ENCODE measurements around the gene SSC5D. TPM values are rescaled to one million over a fixed set of nuclear protein-coding genes. Genes with fewer than 3 reads are reported as not detected.

SSC5D gene
- 12.6 and 14.4 TPM in 2 replicates for total RNA-seq (2014; rRNA removed; shearing (Covaris generic))
- polyA plus RNA-seq (2016; fragmentation: Nextera tagmentation; extraction: Ambion mirVana), result 9.8 and 10.0 TPM in 2 replicates

- 3% methylated on average over 9 to 21 of the region's 21 CpGs for WGBS, 2 experiments (ENCODE audit: low coverage in 1 of 2, low lambda C conversion rate in 2 of 2, missing lambda C conversion rate in 2 of 2)
- peak within 1 kb of the TSS; percentile 53 for H2AFZ ChIP-seq
- peaks cover 28% of the 10 kb centered on the region for H3K4me1 ChIP-seq (ENCODE audit: insufficient read depth)
- H3K9me2 ChIP-seq (ENCODE audit: insufficient read depth), result no peaks in the 10 kb centered on the region
- no peaks in the 10 kb centered on the region for H3K36me3 ChIP-seq (ENCODE audit: low read depth)
- H3F3A ChIP-seq (ENCODE audit: insufficient read depth), result peaks cover 12% of the 10 kb centered on the region
- peak within 1 kb of the TSS; percentile 86 for H3K9ac ChIP-seq
- in situ Hi-C loops (cut with MboI), result no loop called here
- H3K4me3 ChIP-seq, result peak within 1 kb of the TSS; percentile 80
- peak within 1 kb of the TSS; percentile 97 for H3K27ac ChIP-seq
- TF ChIP-seq EZH2phosphoT487 (IDR thresholded peaks at IDR 0.05; ENCODE audit: insufficient read depth, low read depth), result no peak
- peak; percentile 70 for DNase-seq
- no peaks in the 10 kb centered on the region for H4K20me1 ChIP-seq (ENCODE audit: insufficient read depth)
- peak within 1 kb of the TSS; percentile 93 for H3K4me2 ChIP-seq (ENCODE audit: unreplicated experiment)
- no peaks in the 10 kb centered on the region for H3K9me3 ChIP-seq (ENCODE audit: low read depth)
- H3K79me2 ChIP-seq (ENCODE audit: insufficient read depth), result peaks cover 9% of the 10 kb centered on the region; the same call in 1 of the 2 replicates
- H3K27me3 ChIP-seq (replicated peaks; ENCODE audit: insufficient read depth), result no peaks in the 10 kb centered on the region
These were observed at the start of gene SSC5D for GRCh38 chr19:55487924-55488687. Gene SSC5D (plus strand): TSS chr19:55488436. CDS start chr19:55488590, 154 bp downstream.

- Histone ChIP-seq H3K4me1 (ENCODE audit: insufficient read depth) (no peaks in the 10 kb centered on the region), H3K4me2 (ENCODE audit: unreplicated experiment) (no peak overlapping the region), H3K79me2 (ENCODE audit: insufficient read depth) (no peaks in the 10 kb centered on the region), H3K27ac (no peak overlapping the region), H4K20me1 (ENCODE audit: insufficient read depth) (no peaks in the 10 kb centered on the region), H3K9me2 (ENCODE audit: insufficient read depth) (no peaks in the 10 kb centered on the region), H2AFZ (no peak overlapping the region), H3K9me3 (ENCODE audit: low read depth) (no peaks in the 10 kb centered on the region), H3K36me3 (ENCODE audit: low read depth) (no peaks in the 10 kb centered on the region), H3K9ac (no peak overlapping the region), H3K27me3 (replicated peaks; ENCODE audit: insufficient read depth) (peaks cover 24% of the 10 kb centered on the region), H3K4me3 (no peak overlapping the region), H3F3A (ENCODE audit: insufficient read depth) (no peaks in the 10 kb centered on the region)
- 58 to 63% methylated on average over 5 of the region's 5 CpGs for WGBS, 2 experiments (ENCODE audit: low coverage in 1 of 2, low lambda C conversion rate in 2 of 2, missing lambda C conversion rate in 2 of 2)
- DNase-seq, result no peak
- TF ChIP-seq EZH2 (IDR thresholded peaks at IDR 0.05; ENCODE audit: insufficient read depth, poor library complexity, severe bottlenecking), result no peak
- no peak for TF ChIP-seq EZH2phosphoT487 (IDR thresholded peaks at IDR 0.05; ENCODE audit: insufficient read depth, low read depth)
- in situ Hi-C loops (cut with MboI), result no loop called here
These were observed 49.2 kb upstream of the SSC5D start for GRCh38 chr19:55439052-55439451.

- peak; percentile 17 for DNase-seq
- no peak overlapping the region for H3K27ac ChIP-seq
- no peaks in the 10 kb centered on the region for H3F3A ChIP-seq (ENCODE audit: insufficient read depth)
- no peak overlapping the region for H2AFZ ChIP-seq
- H3K36me3 ChIP-seq (ENCODE audit: low read depth), result no peaks in the 10 kb centered on the region
- TF ChIP-seq EZH2 (IDR thresholded peaks at IDR 0.05; ENCODE audit: insufficient read depth, poor library complexity, severe bottlenecking) (no peak), EZH2phosphoT487 (IDR thresholded peaks at IDR 0.05; ENCODE audit: insufficient read depth, low read depth) (no peak)
- H3K4me3 ChIP-seq, result no peak overlapping the region
- in situ Hi-C loops (cut with MboI), result no loop called here
- H3K4me2 ChIP-seq (ENCODE audit: unreplicated experiment), result no peak overlapping the region
- H3K27me3 ChIP-seq (replicated peaks; ENCODE audit: insufficient read depth), result peaks cover 32% of the 10 kb centered on the region
- H4K20me1 ChIP-seq (ENCODE audit: insufficient read depth), result no peaks in the 10 kb centered on the region
- no peaks in the 10 kb centered on the region for H3K79me2 ChIP-seq (ENCODE audit: insufficient read depth)
- no peaks in the 10 kb centered on the region for H3K4me1 ChIP-seq (ENCODE audit: insufficient read depth)
- no peaks in the 10 kb centered on the region for H3K9me3 ChIP-seq (ENCODE audit: low read depth)
- 11 to 18% methylated on average over 31 to 36 of the region's 39 CpGs for WGBS, 2 experiments (ENCODE audit: low coverage in 1 of 2, low lambda C conversion rate in 2 of 2, missing lambda C conversion rate in 2 of 2)
- H3K9ac ChIP-seq, result no peak overlapping the region
- no peaks in the 10 kb centered on the region for H3K9me2 ChIP-seq (ENCODE audit: insufficient read depth)
These were observed 47.7 kb upstream of the SSC5D start for GRCh38 chr19:55440411-55441105.

GRCh38 chr19:55441319-55441691, 46.9 kb upstream of the SSC5D start:
- TF ChIP-seq EZH2phosphoT487 (IDR thresholded peaks at IDR 0.05; ENCODE audit: insufficient read depth, low read depth) (no peak; the same call in 1 of the 2 replicates), EZH2 (IDR thresholded peaks at IDR 0.05; ENCODE audit: insufficient read depth, poor library complexity, severe bottlenecking) (no peak)
- Histone ChIP-seq H3K9ac (no peak overlapping the region), H3K4me1 (ENCODE audit: insufficient read depth) (no peaks in the 10 kb centered on the region), H3K4me3 (no peak overlapping the region), H3K9me3 (ENCODE audit: low read depth) (no peaks in the 10 kb centered on the region), H3K4me2 (ENCODE audit: unreplicated experiment) (no peak overlapping the region), H2AFZ (no peak overlapping the region), H4K20me1 (ENCODE audit: insufficient read depth) (no peaks in the 10 kb centered on the region), H3K79me2 (ENCODE audit: insufficient read depth) (no peaks in the 10 kb centered on the region), H3K27me3 (replicated peaks; ENCODE audit: insufficient read depth) (peaks cover 32% of the 10 kb centered on the region), H3K27ac (no peak overlapping the region), H3K9me2 (ENCODE audit: insufficient read depth) (no peaks in the 10 kb centered on the region), H3F3A (ENCODE audit: insufficient read depth) (no peaks in the 10 kb centered on the region), H3K36me3 (ENCODE audit: low read depth) (no peaks in the 10 kb centered on the region)
- 18 to 23% methylated on average over 21 of the region's 21 CpGs for WGBS, 2 experiments (ENCODE audit: low coverage in 1 of 2, low lambda C conversion rate in 2 of 2, missing lambda C conversion rate in 2 of 2)
- in situ Hi-C loops (cut with MboI), result no loop called here
- DNase-seq, result no peak

Measured in GM23248 (cell line).